Left ventricle myocardium inferior (tissue), 1 donor: ENCODE data around the gene TANC1. TPM values are rescaled to one million over a fixed set of nuclear protein-coding genes. Genes with fewer than 3 reads are reported as not detected.
A peak's percentile ranks its signal among the peaks of the same experiment; 100 is the strongest.

Source experiments
- DNase-seq: peaks from one replicate; pipeline ENCODE4 v3.0.0-alpha.2; 2020
- H3K27ac ChIP-seq: fragments of 200-600 bp; replicated peaks from 2 replicates; pipeline ENCODE4 v1.8.0; 2021
- H3K27me3 ChIP-seq: fragments of 200-600 bp; 2 replicates; pipeline ENCODE4 v1.8.0; 2021; ENCODE audit warnings: low read depth
- H3K36me3 ChIP-seq: fragments of 200-600 bp; 2 replicates; pipeline ENCODE4 v1.8.0; 2021
- H3K4me1 ChIP-seq: fragments of 200-600 bp; 2 replicates; pipeline ENCODE4 v1.8.0; 2021
- H3K4me3 ChIP-seq: fragments of 200-600 bp; 2 replicates; pipeline ENCODE4 v1.8.0; 2021; ENCODE audit warnings: mild to moderate bottlenecking, moderate library complexity
- H3K9me3 ChIP-seq: fragments of 200-600 bp; replicated peaks from 2 replicates; pipeline ENCODE4 v1.8.0; 2021
- CTCF ChIP-seq: fragments of 200-600 bp; IDR thresholded peaks from 2 replicates; pipeline ENCODE4 v1.8.0; 2021; ENCODE audit warnings: antibody characterized with exemption, mild to moderate bottlenecking, borderline replicate concordance
- intact Hi-C: fragments of 100-400 bp; cut with micrococcal nuclease; formaldehyde crosslinking; loops from one replicate; pipeline ENCODE4 v1.11.0; 2022
- total RNA-seq: library from RNA; stranded (reverse); fragmentation: NEBNext Ultra II Directional; extraction: Animal tissue kit (Norgen Biotek cat#: 25700); gene quantifications from one replicate; pipeline ENCODE4 v1.2.1, GENCODE V29; 2021
- donor health status: DM: no; HTN: yes; CAD: no; lungs with severe emphysema.

TANC1 gene
- total RNA-seq, 1 donor from 2014 or later = 59.7 TPM

- peaks cover 49% of the 10 kb centered on the region for H3K4me1 ChIP-seq
- H3K4me3 ChIP-seq = no peak overlapping the region
- no peaks in the 10 kb centered on the region for H3K27me3 ChIP-seq
- no peak for TF ChIP-seq CTCF
- H3K27ac ChIP-seq = peak overlapping the region; percentile 14
- no peaks in the 10 kb centered on the region for H3K9me3 ChIP-seq
- no peak for DNase-seq
- intact Hi-C loops = no loop called here
- H3K36me3 ChIP-seq = peaks cover 78% of the 10 kb centered on the region
Measured at GRCh38 chr2:159172403-159172802, 204.0 kb downstream of the TANC1 start.

- intact Hi-C loops = no loop called here
- peak overlapping the region; percentile 66 for H3K27ac ChIP-seq
- H3K36me3 ChIP-seq = peaks cover 94% of the 10 kb centered on the region
- no peak for DNase-seq
- TF ChIP-seq CTCF = no peak
- no peak overlapping the region for H3K4me3 ChIP-seq
- peaks cover 52% of the 10 kb centered on the region for H3K4me1 ChIP-seq
- no peaks in the 10 kb centered on the region for H3K9me3 ChIP-seq
- H3K27me3 ChIP-seq = no peaks in the 10 kb centered on the region
Measured at GRCh38 chr2:159174759-159175158, 206.3 kb downstream of the TANC1 start.

- peaks cover 57% of the 10 kb centered on the region for H3K4me1 ChIP-seq
- peaks cover 94% of the 10 kb centered on the region for H3K36me3 ChIP-seq
- H3K27me3 ChIP-seq = no peaks in the 10 kb centered on the region
- intact Hi-C loops = no loop called here
- peak overlapping the region; percentile 66 for H3K27ac ChIP-seq
- H3K9me3 ChIP-seq = no peaks in the 10 kb centered on the region
- DNase-seq = no peak
- TF ChIP-seq CTCF = peak; percentile 26
- no peak overlapping the region for H3K4me3 ChIP-seq
Measured at GRCh38 chr2:159175182-159175581, 206.7 kb downstream of the TANC1 start.

- H3K4me3 ChIP-seq = no peak overlapping the region
- H3K27me3 ChIP-seq = no peaks in the 10 kb centered on the region
- peaks cover 91% of the 10 kb centered on the region for H3K36me3 ChIP-seq
- no peak for DNase-seq
- no peaks in the 10 kb centered on the region for H3K9me3 ChIP-seq
- H3K27ac ChIP-seq = peak overlapping the region; percentile 66
- no peak for TF ChIP-seq CTCF
- intact Hi-C loops = no loop called here
- H3K4me1 ChIP-seq = peaks cover 56% of the 10 kb centered on the region
Measured at GRCh38 chr2:159175927-159176326, 207.5 kb downstream of the TANC1 start.

- Histone ChIP-seq H3K9me3 (no peaks in the 10 kb centered on the region), H3K4me3 (no peak overlapping the region), H3K36me3 (peaks cover 85% of the 10 kb centered on the region), H3K27me3 (no peaks in the 10 kb centered on the region), H3K27ac (peak overlapping the region; percentile 66), H3K4me1 (peaks cover 58% of the 10 kb centered on the region)
- no peak for DNase-seq
- intact Hi-C loops = no loop called here
- no peak for TF ChIP-seq CTCF
Measured at GRCh38 chr2:159176555-159176954, 208.1 kb downstream of the TANC1 start.

GRCh38 chr2:159177357-159177756 is 208.9 kb downstream of the TANC1 start:
- Histone ChIP-seq H3K4me1 (peaks cover 62% of the 10 kb centered on the region), H3K9me3 (no peaks in the 10 kb centered on the region), H3K27me3 (no peaks in the 10 kb centered on the region), H3K4me3 (no peak overlapping the region), H3K36me3 (peaks cover 80% of the 10 kb centered on the region), H3K27ac (peak overlapping the region; percentile 43)
- intact Hi-C loops = no loop called here
- no peak for TF ChIP-seq CTCF
- DNase-seq = no peak
